Memory B cell (primary cell): Measurements from ENCODE around the gene INVS.
A peak's percentile ranks its signal among the peaks of the same experiment; 100 is the strongest.
"Not testable (repeated sequence)": the region's sequence is repeated elsewhere in the genome, so short reads cannot be mapped to it uniquely, and the experiment has no call there.

ENCODE experiments used
- ATAC-seq: fragments of 150-1000 bp; cut with Tn5 transposase; 2 replicates; pipeline ENCODE4 v1.10.0; 2021; ENCODE audit warnings: low read depth, mild to moderate bottlenecking, moderate library complexity
- DNase-seq, 2 donors: peaks; one replicate each; pipeline ENCODE4 v3.0.0; 2022; ENCODE audit warnings: low spot score in 2 of 2
- H3K27ac Mint-ChIP-seq: one replicate; pipeline ENCODE4 v1.8.0; 2022; ENCODE audit warnings: mild to moderate bottlenecking, moderate library complexity, mixed read lengths
- H3K27me3 Mint-ChIP-seq: one replicate; pipeline ENCODE4 v1.8.0; 2022; ENCODE audit warnings: mixed read lengths
- H3K36me3 Mint-ChIP-seq: one replicate; pipeline ENCODE4 v1.8.0; 2022; ENCODE audit warnings: mild to moderate bottlenecking, mixed read lengths
- H3K4me1 Mint-ChIP-seq: one replicate; pipeline ENCODE4 v1.8.0; 2022; ENCODE audit warnings: mixed read lengths
- H3K4me3 Mint-ChIP-seq: one replicate; pipeline ENCODE4 v1.8.0; 2022; ENCODE audit warnings: mild to moderate bottlenecking, moderate library complexity, mixed read lengths
- H3K9me3 Mint-ChIP-seq: one replicate; pipeline ENCODE4 v1.8.0; 2022; ENCODE audit warnings: mixed read lengths

Gene INVS

DNA sequence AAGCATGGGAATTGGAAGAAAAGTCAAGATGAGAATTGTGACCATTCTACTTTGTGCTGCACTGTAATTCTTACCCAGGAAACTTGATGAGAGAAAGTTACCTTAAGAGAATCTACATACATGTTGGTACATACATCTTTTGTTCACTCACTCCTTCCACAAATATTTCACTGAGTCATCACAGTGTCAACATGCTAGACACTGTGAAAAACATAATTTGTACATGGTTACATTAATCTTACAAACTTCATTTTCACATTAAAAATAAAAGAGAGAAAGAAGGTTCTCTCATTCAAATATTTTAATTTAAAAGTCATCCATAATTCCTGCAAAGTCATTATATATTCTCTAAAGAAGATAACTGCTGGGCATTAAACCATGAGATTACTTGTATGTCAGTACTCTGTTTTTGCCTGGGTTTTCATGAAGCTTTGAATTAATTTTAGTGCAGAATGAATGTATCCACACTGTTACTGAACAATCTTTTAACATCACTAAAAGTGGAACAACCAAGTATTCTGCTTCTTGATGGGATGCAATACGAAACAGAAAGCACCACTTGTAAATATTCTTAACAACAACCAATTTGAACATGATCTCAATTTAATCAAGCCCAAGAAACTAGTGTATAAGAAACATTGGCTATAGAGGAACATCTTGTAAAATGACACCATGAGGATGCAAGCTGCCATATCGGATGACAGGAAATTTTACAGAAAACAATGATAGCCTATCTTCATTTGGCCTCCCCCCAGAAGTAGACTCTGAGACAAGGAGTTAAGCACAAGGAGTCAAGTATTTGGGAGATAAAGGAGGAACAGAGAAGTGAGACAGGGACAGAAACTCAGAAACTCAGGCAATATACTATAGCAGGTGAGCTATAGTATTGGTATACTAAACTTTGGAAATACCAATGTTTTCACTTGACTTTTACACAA lies 28.7 kb upstream of the INVS start:
- Mint-ChIP-seq H3K27ac (no peak overlapping the region), H3K27me3 (no peaks in the 10 kb centered on the region), H3K4me1 (peaks cover 15% of the 10 kb centered on the region), H3K4me3 (no peak overlapping the region), H3K9me3 (no peaks in the 10 kb centered on the region), H3K36me3 (peaks cover 2% of the 10 kb centered on the region)
- DNase-seq, result no peak
- no peak for ATAC-seq

DNA sequence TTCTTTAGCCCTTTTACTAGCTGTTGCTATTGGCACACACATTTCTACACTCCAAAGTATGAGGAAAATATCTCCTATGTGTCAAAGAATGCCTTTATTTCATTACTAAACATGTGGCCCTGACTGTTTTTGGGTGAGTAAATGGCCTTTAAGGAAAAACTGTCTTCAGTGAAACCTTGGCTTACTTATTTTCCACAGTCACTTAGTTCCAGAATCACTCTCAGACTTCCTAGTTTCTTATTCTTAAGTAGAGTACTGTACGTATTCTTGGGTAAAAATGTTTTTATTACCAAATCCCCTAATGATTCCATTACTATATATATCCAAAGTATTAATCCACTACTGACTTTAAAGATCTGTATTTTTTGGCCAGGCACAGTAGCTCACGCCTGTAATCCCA lies 27.8 kb upstream of the INVS start:
- no peak for ATAC-seq

DNA sequence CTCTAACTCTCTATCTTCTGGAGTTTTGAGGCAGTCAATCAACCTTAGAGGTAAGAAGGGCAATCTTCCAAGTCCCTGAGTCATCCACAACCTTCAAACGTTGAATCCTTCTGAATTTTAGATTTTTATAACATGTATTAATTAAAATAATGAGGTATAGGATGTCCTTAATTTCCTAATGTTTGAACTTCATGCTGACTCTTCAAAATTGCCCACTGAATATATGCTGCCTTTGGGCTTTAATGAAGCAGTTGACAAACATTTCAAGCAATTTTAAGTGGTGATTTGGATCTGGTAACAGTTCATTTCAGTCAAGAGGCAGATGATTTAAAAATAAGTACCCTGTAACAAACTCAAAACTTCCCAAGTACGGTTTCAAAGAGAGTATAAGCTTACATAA lies 26.2 kb upstream of the INVS start:
- Mint-ChIP-seq H3K27ac (no peak overlapping the region), H3K9me3 (no peaks in the 10 kb centered on the region), H3K27me3 (no peaks in the 10 kb centered on the region), H3K36me3 (peaks cover 7% of the 10 kb centered on the region), H3K4me1 (peaks cover 20% of the 10 kb centered on the region), H3K4me3 (no peak overlapping the region)
- DNase-seq, result no peak
- ATAC-seq, result no peak

More for the DNA sequence above, 27.8 kb upstream of the INVS start:
- H3K36me3 Mint-ChIP-seq, result peaks cover 3% of the 10 kb centered on the region
- H3K4me3 Mint-ChIP-seq, result no peak overlapping the region
- no peak for DNase-seq
- H3K27ac Mint-ChIP-seq, result no peak overlapping the region
- H3K27me3 Mint-ChIP-seq, result no peaks in the 10 kb centered on the region
- peaks cover 19% of the 10 kb centered on the region for H3K4me1 Mint-ChIP-seq
- no peaks in the 10 kb centered on the region for H3K9me3 Mint-ChIP-seq

DNA sequence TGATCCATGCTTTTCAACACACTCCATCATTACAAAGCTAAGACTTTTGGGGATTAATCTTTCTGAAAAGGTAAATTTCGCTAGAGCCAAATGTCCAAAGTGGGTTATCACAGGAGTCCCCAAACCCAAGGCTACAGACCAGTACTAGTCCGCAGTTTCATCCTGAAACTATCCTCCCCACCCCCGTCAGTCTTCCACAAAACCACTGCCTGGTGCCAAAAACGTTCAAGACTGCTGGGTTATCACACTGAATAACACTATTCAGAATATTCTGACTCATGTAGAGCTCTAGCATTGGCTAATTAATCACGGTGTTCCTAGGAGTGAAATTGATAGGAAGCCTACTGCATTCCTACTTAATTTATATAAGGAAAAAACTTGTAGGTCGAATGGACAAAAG lies 24.9 kb upstream of the INVS start:
- no peak overlapping the region for H3K27ac Mint-ChIP-seq
- peaks cover 27% of the 10 kb centered on the region for H3K4me1 Mint-ChIP-seq
- H3K36me3 Mint-ChIP-seq, result peaks cover 7% of the 10 kb centered on the region
- no peak for DNase-seq
- H3K4me3 Mint-ChIP-seq, result no peak overlapping the region
- H3K27me3 Mint-ChIP-seq, result no peaks in the 10 kb centered on the region
- H3K9me3 Mint-ChIP-seq, result no peaks in the 10 kb centered on the region
- no peak for ATAC-seq

DNA sequence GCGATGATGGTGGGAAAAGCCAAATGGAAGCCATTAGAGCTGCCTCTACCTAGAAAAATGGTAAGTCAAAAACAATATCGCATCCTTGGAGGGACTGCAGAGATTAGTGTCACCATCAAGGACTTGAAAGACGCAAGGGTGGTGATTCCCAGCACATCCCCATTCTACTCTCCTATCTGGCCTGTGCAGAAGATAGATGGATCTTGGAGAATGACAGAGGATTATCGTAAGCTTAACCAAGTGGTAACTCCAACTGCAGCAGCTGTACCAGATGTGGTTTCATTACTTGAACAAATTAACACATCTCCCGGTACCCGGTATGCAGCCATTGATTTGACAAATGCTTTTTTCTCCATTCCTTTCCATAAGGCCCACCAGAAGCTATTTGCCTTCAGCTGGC lies 24.1 kb upstream of the INVS start:
- Mint-ChIP-seq H3K4me3 (no peak overlapping the region), H3K27ac (no peak overlapping the region), H3K9me3 (no peaks in the 10 kb centered on the region), H3K36me3 (peaks cover 7% of the 10 kb centered on the region), H3K4me1 (peaks cover 32% of the 10 kb centered on the region), H3K27me3 (no peaks in the 10 kb centered on the region)
- DNase-seq (no peak), ATAC-seq (no peak)

DNA sequence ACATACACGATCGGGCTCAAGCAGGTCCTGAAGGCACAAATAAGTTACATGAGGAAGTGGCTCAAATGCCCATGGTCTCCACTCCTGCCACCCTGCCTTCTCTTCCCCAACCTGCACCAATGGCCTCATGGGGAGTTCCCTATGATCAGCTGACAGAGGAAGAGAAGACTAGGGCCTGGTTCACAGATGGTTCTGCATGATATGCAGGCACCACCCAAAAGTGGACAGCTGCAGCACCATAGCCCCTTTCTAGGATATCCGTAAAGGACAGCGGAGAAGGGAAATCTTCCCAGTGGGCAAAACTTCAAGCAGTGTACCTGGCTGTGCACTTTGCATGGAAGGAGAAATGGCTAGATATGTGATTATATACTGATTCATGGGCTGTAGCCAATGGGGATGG lies 22.8 kb upstream of the INVS start:
- H3K27me3 Mint-ChIP-seq, H3K9me3 Mint-ChIP-seq, ATAC-seq, H3K36me3 Mint-ChIP-seq, H3K4me3 Mint-ChIP-seq, H3K27ac Mint-ChIP-seq, DNase-seq: not testable (repeated sequence)
- H3K4me1 Mint-ChIP-seq, result peaks cover 35% of the 10 kb centered on the region

DNA sequence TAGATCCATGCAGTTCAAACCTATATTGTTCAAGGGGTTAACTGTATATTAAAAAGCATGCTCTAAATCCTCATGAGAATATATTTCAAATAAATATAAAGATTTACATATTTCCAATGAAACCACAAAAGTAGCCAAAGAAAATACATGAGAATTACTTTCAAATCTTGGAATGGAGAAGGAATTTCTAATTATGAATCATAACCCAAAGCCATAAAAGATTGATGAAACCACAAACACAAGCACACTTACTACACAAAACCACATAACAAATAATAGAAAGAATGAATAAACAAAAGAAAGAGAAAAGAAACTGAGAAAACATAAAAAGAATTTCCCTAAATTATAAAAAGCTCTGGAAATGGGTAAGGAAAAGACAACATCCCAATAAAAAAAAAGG lies 16.3 kb upstream of the INVS start:
- Mint-ChIP-seq H3K9me3 (no peaks in the 10 kb centered on the region), H3K4me1 (peaks cover 52% of the 10 kb centered on the region), H3K27ac (peak overlapping the region; percentile 95), H3K4me3 (peak overlapping the region; percentile 86), H3K36me3 (no peaks in the 10 kb centered on the region), H3K27me3 (no peaks in the 10 kb centered on the region)
- DNase-seq (no peak), ATAC-seq (no peak)

DNA sequence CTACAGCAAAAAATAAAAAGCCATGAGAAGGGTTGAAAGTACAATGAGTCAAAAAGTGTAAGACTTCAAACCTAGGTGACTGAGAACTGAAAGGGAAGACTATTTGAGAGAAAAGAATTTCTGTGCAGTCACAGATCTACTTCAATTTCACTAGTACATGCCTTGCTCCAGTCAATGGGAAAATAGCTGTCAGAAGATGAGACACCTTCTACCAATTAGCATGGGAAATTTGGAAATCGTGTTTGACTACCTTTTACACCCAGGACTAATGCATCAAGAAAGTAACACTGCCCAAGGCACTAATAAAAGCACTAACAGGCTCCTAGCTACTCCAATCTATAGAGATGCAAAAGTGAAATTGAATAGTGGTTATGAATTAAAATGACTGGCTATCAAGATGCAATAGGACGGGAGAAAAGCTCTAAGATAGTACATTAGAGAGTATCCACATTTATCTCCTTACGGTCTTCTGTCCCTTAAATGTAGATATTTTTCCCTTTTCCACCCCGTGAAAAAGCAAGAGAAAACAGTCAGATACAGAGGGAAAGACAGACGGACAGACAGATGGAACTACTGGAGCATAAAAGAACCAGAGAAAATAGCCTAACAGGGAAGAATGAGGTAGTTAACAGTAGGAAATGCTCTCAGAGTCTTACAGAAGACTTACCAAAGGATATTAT lies 15.5 kb upstream of the INVS start:
- H3K36me3 Mint-ChIP-seq, result no peaks in the 10 kb centered on the region
- H3K27me3 Mint-ChIP-seq, result no peaks in the 10 kb centered on the region
- no peaks in the 10 kb centered on the region for H3K9me3 Mint-ChIP-seq
- peak overlapping the region; percentile 86 for H3K4me3 Mint-ChIP-seq
- ATAC-seq (peak; percentile 15), DNase-seq (no peak)
- H3K4me1 Mint-ChIP-seq, result peaks cover 54% of the 10 kb centered on the region
- peak overlapping the region; percentile 95 for H3K27ac Mint-ChIP-seq

DNA sequence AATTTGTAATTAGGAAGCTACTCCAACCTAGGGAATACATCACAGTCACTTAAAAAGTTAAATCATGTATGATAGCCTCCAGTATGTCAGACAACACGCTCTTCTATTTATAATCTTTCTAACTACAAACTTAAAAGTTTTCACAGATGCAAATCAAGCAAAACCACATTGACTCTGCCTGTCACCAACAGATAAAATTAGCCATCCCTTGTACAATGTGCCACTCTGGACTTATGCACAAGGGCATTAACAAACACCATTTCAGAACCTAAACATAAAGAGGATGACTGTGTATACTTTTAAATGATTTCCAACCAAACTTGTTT lies 15.0 kb upstream of the INVS start:
- Mint-ChIP-seq H3K27me3 (no peaks in the 10 kb centered on the region), H3K9me3 (no peaks in the 10 kb centered on the region), H3K4me3 (peak overlapping the region; percentile 86), H3K4me1 (peaks cover 50% of the 10 kb centered on the region), H3K36me3 (no peaks in the 10 kb centered on the region), H3K27ac (peak overlapping the region; percentile 95)
- ATAC-seq (peak; percentile 57), DNase-seq (no peak)

DNA sequence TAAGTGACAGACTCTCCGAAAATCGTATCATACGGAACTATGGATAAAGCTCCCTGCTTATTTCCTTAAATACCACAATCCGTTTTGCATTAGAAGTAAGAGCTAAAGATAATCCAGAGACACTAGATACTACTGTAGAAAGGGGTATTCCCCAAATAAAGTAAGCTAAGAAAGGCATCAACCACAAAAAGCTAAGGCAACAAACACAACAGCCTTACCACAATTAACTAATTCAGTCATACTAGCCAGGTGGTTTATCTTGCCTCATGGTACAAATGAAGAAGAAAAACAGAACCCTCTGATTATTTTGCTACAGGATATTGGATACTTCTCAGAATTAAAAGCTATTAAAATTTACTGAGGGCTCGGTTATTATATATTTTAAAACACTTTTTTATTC lies 14.3 kb upstream of the INVS start:
- peaks cover 47% of the 10 kb centered on the region for H3K4me1 Mint-ChIP-seq
- no peaks in the 10 kb centered on the region for H3K36me3 Mint-ChIP-seq
- ATAC-seq (peak; percentile 94), DNase-seq (peak in 1 of 2 donors; percentile 49)
- peak overlapping the region; percentile 78 for H3K4me3 Mint-ChIP-seq
- H3K27ac Mint-ChIP-seq, result peak overlapping the region; percentile 95
- H3K9me3 Mint-ChIP-seq, result no peaks in the 10 kb centered on the region
- H3K27me3 Mint-ChIP-seq, result no peaks in the 10 kb centered on the region

DNA sequence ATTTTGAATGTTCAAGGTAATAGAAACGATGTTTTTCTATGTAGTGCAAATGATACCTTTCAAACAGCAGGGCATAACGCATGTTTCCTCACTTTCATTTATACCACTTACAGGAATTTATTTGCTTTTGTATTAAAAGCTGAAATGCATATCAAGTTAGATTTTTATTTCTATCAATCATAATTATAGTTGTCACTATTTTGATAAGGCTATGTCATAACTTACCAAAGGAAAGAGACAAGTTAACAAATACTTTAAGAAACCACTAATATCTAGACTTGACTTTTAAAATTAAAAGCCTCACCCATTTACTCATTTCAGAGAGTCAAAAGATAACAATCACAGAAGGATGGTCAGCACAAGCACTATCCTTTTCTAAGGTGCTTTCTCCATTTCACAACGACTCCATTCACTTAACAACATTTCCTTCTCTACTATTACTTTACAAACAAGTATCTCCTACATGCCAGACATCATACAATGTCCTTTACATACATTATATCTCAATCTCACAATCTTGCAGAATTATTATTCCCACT lies 12.9 kb upstream of the INVS start:
- Mint-ChIP-seq H3K4me3 (no peak overlapping the region), H3K4me1 (peaks cover 43% of the 10 kb centered on the region), H3K9me3 (no peaks in the 10 kb centered on the region), H3K27me3 (no peaks in the 10 kb centered on the region), H3K36me3 (peaks cover 2% of the 10 kb centered on the region), H3K27ac (peak overlapping the region; percentile 62)
- no peak for DNase-seq
- ATAC-seq, result no peak

DNA sequence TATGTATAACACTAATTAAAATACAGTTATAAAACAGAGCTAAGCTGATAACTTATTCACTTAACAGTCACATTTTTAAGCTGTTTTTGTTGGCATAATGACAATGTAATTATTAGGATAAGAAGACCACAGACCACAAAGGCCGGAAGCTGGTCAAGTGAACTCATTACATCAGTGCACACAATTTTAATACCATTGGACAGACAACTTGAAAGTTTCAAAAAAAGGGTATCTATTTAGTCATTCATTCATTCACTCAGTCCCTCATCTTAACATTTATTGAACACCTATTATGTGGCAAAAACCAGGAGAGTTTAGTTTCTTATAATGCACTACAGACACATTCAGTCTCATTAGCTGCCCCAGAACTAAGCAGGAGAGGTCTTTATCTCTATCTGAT lies 11.8 kb upstream of the INVS start:
- Mint-ChIP-seq H3K4me1 (peaks cover 47% of the 10 kb centered on the region), H3K36me3 (peaks cover 4% of the 10 kb centered on the region), H3K27me3 (no peaks in the 10 kb centered on the region), H3K27ac (no peak overlapping the region), H3K4me3 (no peak overlapping the region), H3K9me3 (no peaks in the 10 kb centered on the region)
- ATAC-seq (no peak), DNase-seq (no peak)

DNA sequence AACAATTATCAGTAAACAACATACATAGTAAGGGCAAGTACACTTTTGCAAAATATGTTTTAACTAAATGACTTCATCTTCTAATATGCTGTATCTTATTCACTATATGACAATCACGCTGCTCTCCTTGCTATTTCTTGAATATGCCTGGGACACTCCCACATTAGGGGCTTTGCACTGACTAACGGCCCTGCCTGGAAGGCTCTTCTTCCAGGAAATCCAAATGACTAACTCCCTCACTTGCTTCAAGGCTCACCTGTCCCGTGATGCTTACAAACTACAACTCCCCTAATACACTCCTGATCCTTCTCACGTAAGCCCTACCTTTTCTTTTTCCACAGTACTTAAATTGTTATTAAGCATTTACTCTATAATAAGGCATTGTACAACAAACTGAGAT lies 10.8 kb upstream of the INVS start:
- Mint-ChIP-seq H3K4me1 (peaks cover 41% of the 10 kb centered on the region), H3K9me3 (no peaks in the 10 kb centered on the region), H3K36me3 (peaks cover 4% of the 10 kb centered on the region), H3K27ac (no peak overlapping the region), H3K4me3 (no peak overlapping the region), H3K27me3 (no peaks in the 10 kb centered on the region)
- ATAC-seq (no peak), DNase-seq (no peak)

DNA sequence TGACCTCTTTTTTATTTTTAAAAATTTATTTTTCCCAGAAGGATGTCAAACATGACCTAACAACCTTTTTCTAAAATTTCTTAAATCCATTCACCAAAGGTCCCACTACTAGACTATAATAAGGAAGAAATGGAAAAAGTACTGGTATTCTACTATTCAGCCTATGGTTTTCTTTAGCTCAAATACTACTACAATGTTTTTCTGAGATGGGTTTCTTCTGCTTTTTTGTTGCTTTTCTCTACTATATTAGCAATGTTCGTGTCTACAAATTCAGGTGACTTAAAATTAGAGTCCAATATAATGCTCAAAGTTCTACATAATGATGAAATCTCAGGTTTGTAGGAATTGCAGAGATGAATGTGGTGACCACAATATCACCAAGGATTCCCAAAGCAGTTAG lies 8.2 kb upstream of the INVS start:
- Mint-ChIP-seq H3K27me3 (no peaks in the 10 kb centered on the region), H3K4me3 (no peak overlapping the region), H3K27ac (no peak overlapping the region), H3K36me3 (peaks cover 4% of the 10 kb centered on the region), H3K4me1 (peaks cover 39% of the 10 kb centered on the region), H3K9me3 (no peaks in the 10 kb centered on the region)
- DNase-seq (no peak), ATAC-seq (no peak)
